AG04450 (cell line): ENCODE data around the gene PPP2R5C. TPM values are rescaled to one million over a fixed set of nuclear protein-coding genes. Genes with fewer than 3 reads are reported as not detected.

Source experiments
- CTCF ChIA-PET: fragments of 300-600, 350-600 bp; formaldehyde crosslinking; extraction: SDS; loops from one replicate; lab custom pipeline; 2022; ENCODE audit warnings: antibody characterized with exemption, inconsistent platforms; lab: Charles Lee
- POLR2A ChIA-PET: fragments of 350-600 bp; formaldehyde crosslinking; extraction: SDS; loops from one replicate; lab custom pipeline; 2021; ENCODE audit warnings: antibody characterized with exemption, inconsistent platforms; lab: Yijun Ruan, JAX
- DNase-seq: peaks from one replicate; pipeline ENCODE4 v3.0.0-alpha.2; 2011; ENCODE audit warnings: low read depth, low spot score
- H3K27ac ChIP-seq: one replicate; pipeline ENCODE4 v1.5.1; 2012; ENCODE audit warnings: low read depth, low read length, control low read depth
- H3K27me3 ChIP-seq: one replicate; pipeline ENCODE4 v1.6.0; 2012; ENCODE audit warnings: low read length; ENCODE audit not compliant: control insufficient read depth, insufficient read depth
- H3K4me3 ChIP-seq: 2 replicates; pipeline ENCODE4 v1.5.1; 2011; ENCODE audit warnings: mild to moderate bottlenecking, low read depth, low read length, control low read depth
- H3K9me3 ChIP-seq: 2 replicates; pipeline ENCODE4 v1.5.1; 2012; ENCODE audit warnings: low read length; ENCODE audit not compliant: control insufficient read depth, insufficient read depth
- polyA plus RNA-seq: library from polyadenylated mRNA; depleted of rRNA; stranded (reverse); fragments of >200 nt; gene quantifications from 2 replicates; pipeline ENCODE4 v1.2.3, GENCODE V29; 2011
- TF ChIP-seq, protein P1 (sequence below): IDR thresholded peaks from 2 replicates; pipeline ENCODE4 v1.5.1; 2011; ENCODE audit warnings: low read depth, low read length, control low read depth, inconsistent platforms

The PPP2R5C gene
- polyA plus RNA-seq, 1 experiment, result 140 TPM

DNA sequence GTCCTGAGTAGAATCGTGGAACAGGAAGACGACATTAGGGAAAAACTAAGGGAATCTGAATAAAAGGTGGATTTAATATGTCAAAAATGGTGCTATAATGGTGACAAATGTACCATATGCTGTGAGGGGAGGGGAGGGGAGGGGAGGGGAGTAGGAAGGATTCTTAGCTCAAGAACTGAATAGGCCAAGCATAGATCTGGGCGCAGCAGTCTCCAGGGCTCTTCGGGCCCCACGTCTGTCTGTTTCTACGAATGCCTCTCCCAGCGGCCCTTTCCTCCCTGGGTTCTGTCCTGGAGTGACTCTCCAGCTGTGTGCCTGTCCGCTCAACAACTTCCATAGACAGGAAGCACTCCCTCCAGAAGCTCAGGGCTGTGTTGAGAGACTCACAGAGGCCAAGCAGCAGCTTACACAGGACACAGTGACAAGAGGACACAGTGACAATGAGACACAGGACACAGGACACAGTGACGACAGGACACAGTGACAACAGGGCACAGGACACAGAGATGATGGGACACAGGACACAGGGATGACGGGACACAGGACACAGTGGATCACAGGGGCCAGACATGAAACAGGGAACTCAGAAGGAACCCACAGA is 42.4 kb upstream of the PPP2R5C start:
- CTCF ChIA-PET, result interaction anchor here (0.6 to 1.6 kb wide), 2 partner anchors 12 to 604 kb away, joined by 4 to 6 read pairs; no protein-coding TSS in a partner anchor
- POLR2A ChIA-PET, result no interaction called here

DNA sequence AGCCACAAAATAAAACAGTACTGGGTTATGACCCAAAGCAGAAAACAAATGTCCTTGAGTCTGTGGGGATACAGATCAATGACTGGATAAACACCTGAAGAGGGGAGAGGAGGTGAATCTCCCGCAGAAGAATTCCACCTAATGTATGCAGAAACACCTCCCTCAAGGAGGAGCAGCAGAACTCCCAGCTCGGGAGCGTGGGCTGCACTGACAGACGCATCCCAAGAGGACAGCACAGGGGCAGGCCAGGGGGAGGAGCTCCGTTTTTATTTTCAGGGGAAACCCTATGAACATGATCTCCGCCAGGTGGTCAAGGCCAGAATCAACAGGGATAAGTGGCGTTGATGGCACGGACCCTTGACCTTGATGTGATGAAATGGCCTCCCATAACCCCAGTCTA is 41.8 kb upstream of the PPP2R5C start:
- H3K4me3 ChIP-seq, result no peak overlapping the region
- H3K27me3 ChIP-seq, result no peaks in the 10 kb centered on the region
- H3K27ac ChIP-seq, result no peak overlapping the region
- H3K9me3 ChIP-seq, result peaks cover 9% of the 10 kb centered on the region
- ChIA-PET POLR2A (no interaction called here), CTCF (interaction anchor here (0.6 to 1.6 kb wide), 3 partner anchors 9 to 605 kb away, joined by 3 to 6 read pairs (median 4); no protein-coding TSS in a partner anchor)
- no peak for DNase-seq
- TF ChIP-seq, protein P1, sequence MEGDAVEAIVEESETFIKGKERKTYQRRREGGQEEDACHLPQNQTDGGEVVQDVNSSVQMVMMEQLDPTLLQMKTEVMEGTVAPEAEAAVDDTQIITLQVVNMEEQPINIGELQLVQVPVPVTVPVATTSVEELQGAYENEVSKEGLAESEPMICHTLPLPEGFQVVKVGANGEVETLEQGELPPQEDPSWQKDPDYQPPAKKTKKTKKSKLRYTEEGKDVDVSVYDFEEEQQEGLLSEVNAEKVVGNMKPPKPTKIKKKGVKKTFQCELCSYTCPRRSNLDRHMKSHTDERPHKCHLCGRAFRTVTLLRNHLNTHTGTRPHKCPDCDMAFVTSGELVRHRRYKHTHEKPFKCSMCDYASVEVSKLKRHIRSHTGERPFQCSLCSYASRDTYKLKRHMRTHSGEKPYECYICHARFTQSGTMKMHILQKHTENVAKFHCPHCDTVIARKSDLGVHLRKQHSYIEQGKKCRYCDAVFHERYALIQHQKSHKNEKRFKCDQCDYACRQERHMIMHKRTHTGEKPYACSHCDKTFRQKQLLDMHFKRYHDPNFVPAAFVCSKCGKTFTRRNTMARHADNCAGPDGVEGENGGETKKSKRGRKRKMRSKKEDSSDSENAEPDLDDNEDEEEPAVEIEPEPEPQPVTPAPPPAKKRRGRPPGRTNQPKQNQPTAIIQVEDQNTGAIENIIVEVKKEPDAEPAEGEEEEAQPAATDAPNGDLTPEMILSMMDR, result no peak

More for the DNA sequence above, 42.4 kb upstream of the PPP2R5C start:
- TF ChIP-seq, protein P1, result no peak
- no peak for DNase-seq
- no peaks in the 10 kb centered on the region for H3K27me3 ChIP-seq
- no peak overlapping the region for H3K4me3 ChIP-seq
- no peak overlapping the region for H3K27ac ChIP-seq
- H3K9me3 ChIP-seq, result peaks cover 12% of the 10 kb centered on the region

DNA sequence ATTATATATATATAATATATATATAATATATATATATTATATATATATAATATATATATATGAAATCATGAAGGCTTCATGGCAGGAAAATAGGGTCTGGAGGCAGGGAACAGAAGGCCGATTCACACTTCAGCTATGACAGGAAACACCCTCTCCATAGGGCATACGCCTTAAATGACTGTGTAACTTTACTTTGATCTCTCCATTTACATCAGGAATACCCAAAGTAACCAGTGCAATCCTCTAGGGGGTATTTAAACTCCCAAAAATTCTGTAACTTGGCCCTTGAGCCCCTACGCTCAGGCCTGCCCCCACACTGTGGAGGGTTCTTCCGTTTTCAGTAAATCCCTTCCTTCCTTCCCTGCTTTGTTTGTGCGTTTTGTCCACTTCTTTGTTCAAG is 40.4 kb upstream of the PPP2R5C start:
- no peaks in the 10 kb centered on the region for H3K27me3 ChIP-seq
- H3K4me3 ChIP-seq, result no peak overlapping the region
- no peak for DNase-seq
- H3K27ac ChIP-seq, result no peak overlapping the region
- TF ChIP-seq, protein P1, result no peak
- ChIA-PET POLR2A (no interaction called here), CTCF (no interaction called here)
- peaks cover 9% of the 10 kb centered on the region for H3K9me3 ChIP-seq

DNA sequence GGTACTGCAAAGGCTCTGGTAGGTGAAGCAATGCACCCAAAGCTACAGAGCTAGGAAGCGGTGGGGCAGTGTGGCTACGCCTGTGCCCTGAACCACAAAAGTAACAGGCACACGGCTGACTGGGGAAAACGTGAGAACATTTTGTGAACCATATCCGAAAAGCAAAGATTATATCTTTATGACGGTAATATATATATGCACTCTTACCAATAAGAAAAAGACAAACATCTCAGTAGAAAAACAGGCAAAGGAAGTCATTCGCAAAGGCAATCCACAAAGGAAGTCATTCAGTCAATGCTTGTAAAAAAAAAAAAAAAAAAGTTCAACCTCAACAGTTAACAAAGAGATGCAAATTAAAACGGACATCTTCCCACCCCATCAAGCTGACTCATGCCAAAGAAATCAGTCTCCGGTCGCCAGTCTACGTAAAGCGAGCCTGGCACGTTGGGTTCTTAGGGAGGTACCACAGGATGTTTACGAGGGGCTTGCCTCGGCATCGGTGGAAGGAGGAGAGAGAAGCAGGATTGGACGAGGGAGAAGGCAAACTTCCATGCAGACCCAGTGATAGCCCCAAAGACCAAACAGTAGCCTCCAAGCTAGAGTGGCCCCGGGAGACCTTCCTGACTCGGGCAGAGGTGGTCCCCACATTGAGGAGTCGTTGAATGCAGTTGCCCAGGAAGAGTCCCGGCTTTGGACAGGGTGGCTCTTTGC is 39.4 kb upstream of the PPP2R5C start:
- POLR2A ChIA-PET, result interaction anchor here (0.6 kb wide), 1 partner anchor 341 kb away, joined by 3 read pairs; no protein-coding TSS in a partner anchor
- CTCF ChIA-PET, result interaction anchor here (1.3 kb wide), 1 partner anchor 15 kb away, joined by 8 read pairs; no protein-coding TSS in a partner anchor
- TF ChIP-seq, protein P1, result no peak
- peaks cover 4% of the 10 kb centered on the region for H3K27me3 ChIP-seq
- no peak overlapping the region for H3K27ac ChIP-seq
- no peak for DNase-seq
- H3K4me3 ChIP-seq, result no peak overlapping the region
- peaks cover 7% of the 10 kb centered on the region for H3K9me3 ChIP-seq
